AML-193 (cell line): ENCODE data around the gene RPL26.

Experiments
- DNase-seq, 2 experiments: peaks; one replicate each; lab custom pipeline; 2025; lab: John Stamatoyannopoulos, UW

The RPL26 gene

DNA sequence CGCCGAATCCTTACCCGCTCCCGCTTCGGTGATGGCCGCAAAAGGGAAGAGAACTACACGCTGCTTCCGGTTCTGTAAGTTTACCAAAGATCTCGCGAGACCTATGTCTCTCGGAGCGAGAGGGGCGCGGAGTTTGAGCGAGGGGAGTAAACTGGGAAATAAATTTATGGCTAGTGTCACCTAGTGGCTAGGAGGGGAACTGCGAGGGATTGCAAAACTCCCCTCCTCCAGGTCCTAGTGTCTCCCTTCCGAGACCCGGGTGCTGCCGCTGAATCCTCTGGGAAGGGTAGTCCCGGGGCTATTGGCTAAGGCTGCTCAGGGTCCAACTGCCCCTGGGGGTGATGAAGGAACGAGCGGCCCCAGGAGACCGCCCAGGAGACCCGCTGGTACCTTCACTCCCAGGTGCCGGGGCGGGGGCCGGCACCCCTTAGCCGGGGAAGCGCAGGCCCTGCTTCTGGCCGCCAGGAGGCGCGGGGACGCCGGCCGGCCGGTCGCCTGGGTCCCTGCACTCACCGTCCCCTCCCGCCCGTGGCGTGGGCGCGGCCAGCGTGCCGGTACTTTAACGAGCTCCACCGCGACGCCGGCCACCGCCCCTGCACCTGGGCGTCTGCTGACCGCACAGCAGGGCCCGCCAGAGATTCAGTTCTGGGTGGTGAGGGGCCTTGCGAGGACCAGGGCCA, at the start of gene RPL26:
RPL26 (minus strand) TSS at position 51 of the 680 bp plus-strand sequence. CDS start 883 bp downstream, outside the sequence.
- DNase-seq = peak; percentile 74 to 80

DNA sequence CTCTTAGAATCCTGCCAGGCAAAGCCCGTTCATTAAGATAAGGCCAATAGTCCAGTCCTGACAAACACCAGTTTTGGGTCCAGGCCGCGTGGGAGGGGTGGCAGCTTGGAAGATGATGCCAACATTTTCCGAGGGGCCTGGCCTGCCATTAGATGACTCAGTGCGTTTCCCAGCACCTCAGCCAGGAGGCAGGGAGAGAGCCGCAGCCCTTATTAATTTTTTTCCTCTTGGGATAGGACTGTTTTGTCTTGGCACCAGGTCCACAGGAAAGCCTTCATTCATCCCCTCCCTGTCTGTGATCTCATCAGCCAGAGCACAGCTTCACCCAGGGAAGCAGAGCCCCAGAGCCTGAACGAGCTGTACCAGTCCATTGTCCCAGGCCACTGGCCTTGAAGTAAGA, 48.0 kb upstream of the RPL26 start:
- no peak for DNase-seq

DNA sequence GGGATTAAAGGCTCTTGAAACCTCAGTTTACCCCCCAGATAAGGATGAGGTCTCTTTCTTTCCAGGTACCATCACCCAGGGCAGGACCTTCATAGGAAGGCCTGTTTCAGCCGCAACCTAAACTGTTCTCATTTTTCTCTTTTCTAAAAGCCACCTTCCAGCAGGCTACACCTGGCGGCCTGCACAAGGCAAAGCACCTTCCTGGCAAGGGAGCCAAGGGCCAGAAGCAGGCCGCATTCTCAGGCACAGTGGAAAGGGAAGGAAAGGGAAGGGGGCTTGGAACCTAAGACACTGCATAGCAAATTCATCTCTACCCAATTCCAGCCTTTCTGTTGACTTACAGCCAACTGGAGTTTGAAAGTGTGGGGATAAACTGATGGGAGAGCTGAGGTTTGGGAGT, 43.8 kb upstream of the RPL26 start:
- no peak for DNase-seq

DNA sequence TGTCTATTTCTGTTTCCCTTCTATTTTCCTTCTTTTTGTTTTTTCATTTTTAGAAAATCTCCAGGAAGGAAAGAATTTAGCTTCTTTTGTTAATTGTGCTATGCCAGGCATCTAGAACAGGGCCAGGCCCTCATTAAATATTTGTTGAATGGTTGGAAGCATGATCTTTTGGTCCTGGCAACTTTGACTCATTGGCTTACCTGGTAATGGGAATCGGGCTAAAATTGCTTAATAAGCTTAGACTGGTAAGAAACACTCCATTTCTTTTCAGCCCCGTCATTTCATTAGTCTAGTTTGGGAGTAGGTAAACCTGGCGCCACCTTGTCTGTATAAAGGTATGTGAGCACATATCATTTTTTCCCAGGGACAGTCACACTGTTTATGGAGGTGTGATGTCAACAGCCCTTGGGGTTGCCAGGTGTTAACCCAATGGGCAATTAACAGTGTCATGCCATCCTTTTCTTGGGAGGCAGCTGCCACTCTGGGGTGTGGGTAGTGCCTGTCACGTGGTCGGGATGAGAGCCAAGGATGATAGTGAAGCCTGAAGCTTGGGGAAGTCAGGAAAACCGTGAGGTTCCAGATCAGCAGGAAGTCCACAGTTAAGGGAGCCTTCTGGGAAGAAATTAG, 43.2 kb upstream of the RPL26 start:
- no peak for DNase-seq

DNA sequence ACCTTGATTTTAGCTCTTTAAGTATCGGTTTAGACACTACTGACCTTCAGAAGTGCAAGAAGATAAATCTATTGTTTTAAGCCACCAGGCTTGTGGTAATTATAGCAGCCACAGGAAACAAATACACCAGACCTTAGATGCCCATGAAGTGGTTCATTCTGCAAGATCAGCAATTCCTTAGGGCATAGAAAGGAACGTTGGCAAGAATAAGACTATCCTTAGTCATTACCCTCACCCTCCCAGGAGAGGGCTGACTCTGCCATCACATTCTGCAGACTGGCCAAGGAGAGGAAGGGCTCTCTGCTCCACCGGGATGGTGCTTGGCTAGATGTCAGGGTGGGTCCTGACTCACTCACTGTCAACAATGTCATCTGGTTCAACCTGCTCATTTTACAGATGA, 38.6 kb upstream of the RPL26 start:
- DNase-seq = no peak

DNA sequence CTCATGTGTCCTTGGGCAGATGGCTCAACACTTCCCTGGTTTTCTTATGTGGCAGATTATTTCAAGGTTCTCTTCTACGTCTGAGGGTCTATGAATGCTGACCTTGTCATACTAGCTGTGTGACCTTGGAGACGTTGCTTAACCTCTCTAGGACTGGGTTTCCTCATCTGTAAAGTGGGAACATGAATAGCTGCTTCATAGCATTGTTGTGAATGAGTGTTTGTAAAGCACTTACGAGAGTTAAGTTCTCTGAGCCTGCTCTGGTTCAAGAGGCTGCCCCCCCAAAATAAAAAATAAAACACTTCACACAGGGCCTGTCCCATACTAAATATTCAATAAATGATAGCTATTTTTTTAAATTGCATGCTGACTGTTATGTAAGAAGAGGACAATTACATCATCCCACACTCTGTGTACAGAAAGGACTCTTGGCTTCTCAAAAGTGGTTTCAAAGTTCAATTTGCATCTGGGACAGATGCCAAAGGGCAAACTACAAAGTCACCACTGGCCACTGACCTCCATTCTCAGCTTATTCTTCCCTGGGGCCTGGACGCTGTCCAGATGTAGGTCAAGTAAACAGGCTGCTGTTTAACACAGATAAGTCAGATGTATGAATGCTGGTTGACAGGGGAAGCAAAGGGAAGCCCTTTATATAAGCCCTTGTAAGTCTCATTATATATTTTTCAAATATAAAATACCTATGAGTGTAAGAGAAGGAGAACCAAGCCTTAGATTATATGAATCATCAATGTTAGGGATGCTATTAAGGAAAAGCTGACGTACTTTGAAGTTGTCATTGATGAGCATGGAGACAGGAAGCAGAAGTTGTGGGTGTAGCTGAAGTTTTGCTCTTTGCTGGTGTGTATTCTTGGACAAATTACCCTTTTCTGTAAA, 37.3 kb upstream of the RPL26 start:
- DNase-seq = peak in 1 of 2 experiments; percentile 19

DNA sequence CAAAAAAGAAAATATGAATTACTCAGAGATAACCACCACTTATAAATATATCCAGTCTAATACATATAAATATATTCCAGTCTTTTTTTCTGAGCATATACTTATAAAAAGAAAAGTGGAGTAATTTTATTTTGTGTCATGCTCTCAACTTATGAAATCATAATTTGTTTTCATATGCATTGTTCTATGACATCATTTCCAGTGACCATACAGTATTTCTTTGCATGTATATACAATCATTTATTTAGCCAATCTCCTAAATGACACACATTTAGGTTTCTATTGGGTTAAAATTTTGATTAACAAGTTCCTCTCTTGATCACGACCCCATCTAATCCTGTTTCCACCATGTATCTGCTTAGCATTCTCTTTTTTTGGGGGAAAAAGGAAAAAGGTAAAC, 36.3 kb upstream of the RPL26 start:
- no peak for DNase-seq

DNA sequence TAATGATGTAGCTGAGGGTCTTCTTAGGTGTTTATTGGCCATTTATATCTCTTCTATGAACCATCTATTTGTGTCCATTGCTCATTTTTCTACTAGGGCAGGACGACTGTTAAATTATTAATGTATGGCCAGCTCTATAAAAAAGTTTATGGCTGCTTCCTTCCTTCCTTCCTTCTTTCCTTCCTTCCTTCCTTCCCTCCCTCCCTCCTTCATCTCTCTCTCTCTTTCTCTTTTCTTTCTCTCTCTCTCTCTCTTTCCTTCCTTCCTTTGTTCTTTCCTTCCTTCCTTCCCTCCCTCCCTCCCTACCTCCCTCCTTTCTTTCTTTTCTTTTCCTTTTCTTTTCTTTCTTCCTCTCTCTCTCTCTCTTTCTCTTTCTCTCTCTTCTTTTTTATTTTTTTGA, 35.5 kb upstream of the RPL26 start:
- DNase-seq = no peak

DNA sequence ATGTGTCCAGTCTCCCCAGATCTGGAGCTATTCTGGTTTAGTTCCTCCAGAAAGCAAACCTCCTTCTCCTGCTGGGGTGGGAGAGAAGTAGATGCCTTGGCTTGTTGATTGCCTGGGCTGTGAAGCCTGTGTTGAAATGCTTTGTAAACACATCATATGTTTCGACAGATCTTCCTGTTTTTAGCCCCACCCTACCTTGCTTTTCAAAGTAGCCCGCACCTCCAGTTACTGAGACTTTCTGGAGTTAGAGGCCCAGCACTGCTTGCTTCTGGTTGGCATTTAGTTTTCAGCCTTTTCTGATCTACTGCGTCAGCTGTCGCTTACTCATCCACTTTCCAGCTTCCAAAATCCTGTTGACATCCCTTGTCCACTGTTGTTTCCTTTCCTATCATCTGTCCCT, 34.8 kb upstream of the RPL26 start:
- DNase-seq = no peak

DNA sequence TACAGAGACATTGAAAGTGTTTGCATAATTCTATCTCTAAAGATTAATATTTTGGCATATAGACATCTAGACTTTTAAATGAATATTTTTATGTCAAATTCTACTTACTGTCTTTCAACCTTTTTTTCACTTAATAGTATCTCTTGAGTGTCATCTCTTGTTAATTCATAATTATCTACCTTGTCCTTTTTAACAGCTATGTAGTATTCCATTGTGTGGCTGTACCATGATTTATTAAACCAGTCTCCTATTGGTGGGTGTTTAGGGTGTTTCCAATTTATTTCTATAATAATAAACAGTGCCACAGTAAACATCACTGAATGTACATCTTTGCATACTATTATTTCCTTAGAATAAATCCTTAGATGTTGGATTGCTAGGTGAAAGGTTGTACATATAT, 30.9 kb upstream of the RPL26 start:
- no peak for DNase-seq

DNA sequence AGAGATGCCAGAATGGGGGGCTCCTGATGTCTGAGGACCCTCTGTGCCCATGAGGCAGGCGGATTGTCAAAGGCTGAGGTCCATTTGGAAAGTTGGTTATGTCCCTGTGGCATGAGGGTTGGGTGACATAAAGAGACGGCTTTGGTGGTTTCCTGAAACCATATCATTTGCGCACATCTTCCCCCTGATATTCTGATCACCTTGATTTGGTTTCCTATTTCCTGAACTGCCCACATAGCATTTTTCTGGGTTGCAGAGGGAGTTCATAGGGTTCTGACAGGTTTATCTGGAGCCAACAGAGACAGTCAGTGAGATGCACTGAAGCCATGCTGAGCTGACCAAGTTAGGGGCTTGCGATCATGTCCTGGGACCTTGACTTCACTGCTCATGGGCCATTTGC, 30.3 kb upstream of the RPL26 start:
- no peak for DNase-seq

DNA sequence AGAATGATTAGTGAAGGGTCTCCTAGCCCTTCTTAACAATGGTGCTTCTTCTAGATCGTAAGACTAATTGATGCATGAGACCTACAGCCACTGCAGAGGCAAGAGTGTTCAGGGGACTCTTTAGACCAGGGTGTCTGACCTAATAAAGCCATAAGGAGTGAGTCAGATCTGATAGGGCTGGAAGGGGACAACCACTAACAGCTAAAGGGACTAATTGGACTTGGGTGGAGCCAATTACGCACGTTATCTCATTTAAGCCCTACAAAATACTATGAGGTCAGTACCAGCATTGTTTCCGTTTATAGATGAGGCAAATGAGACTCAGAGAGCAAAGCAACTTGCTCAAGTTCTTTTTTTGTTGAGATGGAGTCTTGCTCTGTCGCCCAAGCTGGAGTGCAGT, 29.1 kb upstream of the RPL26 start:
- no peak for DNase-seq

DNA sequence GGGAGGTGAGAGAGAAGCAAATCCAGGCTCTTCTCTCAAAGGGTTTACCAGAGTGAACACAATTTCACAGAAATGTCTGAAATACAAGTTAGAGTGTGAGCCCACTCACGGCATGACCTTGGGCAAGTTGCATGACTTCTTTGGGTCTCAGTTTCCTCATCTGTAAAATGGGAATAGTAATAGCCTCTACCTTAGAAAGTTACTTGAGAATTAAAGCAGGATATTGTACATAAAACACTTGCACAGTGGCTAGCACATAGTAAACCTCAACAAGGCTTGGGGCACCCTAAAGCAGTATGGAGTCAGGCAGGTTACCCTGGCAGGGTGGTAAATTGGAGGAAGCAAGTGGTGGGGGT, 27.9 kb upstream of the RPL26 start:
- no peak for DNase-seq

DNA sequence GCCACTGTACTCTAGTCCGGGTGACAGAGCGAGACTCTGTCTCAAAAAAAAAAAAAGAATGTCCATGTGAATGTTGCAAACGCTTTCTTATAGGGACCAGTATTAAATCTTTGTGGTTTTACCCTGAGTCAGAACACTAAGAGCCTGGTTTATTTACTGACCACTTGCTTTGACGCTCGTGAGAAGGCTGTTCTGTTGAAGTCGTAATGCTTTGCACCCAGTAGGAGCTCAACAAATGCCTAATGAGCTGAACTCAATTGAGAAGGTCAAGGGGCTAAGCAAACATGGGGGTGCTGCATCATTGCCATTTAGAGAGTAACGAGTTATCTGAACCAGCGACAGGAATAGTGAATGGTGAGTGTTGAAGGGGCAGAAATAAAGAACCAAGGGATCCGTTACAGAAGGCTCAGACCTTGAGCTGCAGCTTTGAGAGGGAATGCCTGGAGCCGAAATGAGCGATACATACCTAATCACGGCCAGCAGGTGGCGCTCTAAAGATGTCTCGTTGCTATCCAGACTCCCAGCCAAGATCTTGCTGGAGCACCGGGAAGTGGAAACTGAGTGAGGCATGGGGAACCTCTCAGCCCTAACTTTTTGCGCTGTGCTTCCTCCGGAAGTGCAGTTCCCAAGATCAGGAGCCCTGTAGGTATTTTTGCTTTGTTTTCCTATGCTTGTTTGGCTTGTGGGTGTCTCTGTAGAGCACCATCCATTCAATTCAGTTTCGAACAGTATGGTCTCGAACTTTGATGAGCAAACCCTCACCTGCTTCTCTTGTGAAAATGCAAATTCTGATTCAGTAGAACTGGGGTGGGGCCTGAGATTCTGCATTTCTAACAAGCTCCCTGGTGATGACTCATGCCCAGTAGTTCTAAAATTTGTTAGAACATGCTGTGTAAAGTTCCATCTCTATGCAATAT, 27.2 kb upstream of the RPL26 start:
- DNase-seq = peak; percentile 34 to 57

DNA sequence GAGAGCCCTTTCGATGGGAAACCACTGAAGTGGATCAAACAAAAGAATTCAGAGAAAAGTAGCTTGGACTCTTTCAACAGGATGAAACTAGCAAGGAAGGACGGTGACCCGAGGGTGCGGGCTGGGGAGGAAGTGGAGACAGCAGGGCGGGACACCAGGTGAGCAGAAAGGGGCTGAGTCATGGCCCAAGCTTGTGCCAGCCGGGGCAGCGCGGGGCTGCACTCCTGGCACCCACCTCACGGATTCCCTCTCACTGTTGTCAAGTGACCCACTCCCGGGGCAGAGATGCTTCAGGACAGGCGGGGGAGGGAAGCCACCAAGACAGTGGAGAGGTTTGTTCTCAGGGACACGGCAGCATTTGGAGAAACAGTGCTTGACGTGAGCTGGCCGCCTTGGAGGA, 25.4 kb upstream of the RPL26 start:
- DNase-seq = no peak

DNA sequence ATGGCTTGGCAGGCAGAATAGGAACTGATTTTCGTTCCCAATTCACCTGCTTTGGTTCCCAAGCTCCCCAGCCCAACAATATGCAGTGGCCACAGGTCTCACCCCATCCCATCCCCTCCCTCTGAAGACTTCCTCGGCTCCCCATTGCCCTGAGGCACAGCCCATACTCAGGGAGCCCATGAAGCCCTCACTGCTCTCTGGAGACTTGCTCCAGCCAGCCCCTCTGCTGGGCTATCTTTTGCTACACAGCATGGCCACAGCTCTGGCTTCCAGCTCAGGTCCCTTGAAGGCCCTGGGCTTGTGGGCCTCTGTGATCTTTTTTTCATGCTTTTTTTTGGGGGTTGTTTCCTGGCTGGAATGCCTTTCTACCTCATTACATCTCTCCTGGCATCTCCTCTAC, 23.2 kb upstream of the RPL26 start:
- DNase-seq = no peak

DNA sequence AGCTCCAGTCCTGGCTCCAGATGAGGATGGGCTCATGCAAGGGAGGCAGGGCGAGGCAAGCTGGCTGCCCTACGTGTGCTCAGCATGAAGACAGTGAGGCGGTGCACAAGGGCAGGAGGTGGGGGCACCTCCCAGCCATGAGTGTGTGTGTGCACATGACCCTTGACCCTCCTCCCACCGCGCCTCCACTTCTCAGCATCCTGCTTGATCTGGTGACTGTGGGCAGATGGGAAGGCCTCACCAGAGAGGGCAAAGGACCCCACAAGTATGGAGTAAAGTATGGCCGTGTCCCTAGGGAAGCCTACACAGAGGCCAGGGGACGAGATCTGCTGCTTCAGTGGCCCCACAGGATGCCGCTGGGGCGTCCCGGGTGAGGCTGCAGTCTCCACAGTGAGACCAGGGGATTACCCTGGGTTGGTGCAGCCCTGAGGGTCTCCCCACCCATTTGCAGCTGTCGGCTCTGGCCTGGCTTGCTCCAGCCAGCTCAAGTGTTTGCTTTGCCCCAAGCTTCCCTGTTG, 22.6 kb upstream of the RPL26 start:
- no peak for DNase-seq

DNA sequence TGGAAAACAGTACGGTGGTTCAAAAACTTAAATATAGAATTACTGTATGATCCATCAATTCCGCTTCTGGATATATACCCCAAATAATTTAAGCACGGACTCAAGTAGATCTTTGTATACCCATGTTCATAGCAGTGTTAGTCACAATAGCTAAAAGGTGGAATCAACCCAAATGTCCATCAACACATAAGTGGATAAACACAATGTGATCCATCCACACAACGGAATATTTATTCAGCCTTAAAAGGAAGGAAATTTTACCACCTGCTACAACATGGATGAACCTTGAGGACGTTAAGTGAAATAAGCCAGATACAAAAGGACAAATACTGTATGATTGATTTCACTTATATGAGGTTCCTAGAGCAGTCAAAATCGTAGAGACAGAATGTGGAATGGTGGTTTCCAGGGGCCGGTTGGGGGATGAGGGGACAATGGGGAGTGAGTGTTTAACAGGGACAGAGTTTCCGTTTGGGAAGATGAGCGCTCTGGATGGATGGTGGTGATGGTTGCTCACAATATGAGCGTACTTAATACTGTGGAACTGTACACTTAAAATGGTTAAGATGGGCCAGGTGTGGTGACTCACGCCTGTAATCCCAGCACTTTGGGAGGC, 20.0 kb upstream of the RPL26 start:
- DNase-seq = no peak

DNA sequence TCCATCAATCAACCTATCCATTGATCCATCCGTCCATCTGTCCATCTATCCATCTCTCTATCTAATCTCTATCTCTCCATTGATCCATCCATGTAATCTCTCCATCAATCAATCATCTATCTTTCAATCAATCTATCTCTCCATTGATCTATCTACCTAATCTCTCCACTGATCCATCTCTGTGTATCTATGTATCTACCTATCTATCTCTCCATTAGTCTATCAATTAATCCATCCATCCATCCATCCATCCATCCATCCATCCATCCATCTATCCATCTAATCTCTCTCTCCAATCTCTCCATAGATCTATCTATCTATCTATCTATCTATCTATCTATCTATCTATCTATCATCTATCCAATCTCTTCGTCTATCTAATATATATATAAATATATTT, 18.1 kb upstream of the RPL26 start:
- no peak for DNase-seq

DNA sequence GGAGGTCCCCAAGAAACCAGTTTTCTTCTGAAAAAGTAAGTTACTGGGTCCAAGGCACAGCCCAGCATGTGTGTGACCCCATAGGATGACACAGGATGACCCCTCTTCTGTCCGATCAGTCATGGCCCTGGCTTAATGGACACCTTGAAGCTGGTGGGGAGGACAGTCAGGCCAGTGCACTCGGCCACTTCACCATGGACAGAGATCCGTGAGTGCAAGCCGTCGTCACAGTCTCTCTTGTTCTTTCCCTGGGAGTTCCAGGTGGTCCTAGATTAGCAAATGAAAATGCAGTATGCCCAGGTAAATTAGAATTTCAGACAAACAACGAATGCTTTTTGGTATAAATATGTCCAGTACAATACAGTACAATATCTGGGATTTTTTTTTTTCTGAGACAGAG, 16.0 kb upstream of the RPL26 start:
- no peak for DNase-seq

DNA sequence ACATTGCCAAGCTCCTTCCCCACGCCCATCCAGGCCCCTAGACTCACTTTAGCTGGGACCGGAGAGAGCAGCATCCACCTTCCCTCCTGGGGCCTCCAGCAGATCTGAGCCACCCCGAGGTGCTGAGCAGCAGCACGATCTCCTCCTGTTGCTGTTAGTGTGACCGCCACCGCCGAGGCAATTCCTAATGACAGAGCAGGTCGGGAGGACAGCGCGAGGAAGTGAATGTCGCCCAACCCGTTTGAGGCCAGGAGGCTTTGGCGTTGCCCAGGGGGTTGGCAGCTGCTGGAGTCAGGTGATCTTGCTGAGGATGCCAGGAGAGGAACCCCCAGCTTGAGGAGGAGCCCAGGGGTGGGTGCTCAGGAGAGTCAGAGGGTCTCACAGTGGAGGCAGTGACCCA, 14.6 kb upstream of the RPL26 start, which contains the start of gene RNF222:
RNF222 (minus strand) TSS at position 192 of the 400 bp plus-strand sequence. CDS start 4,366 bp downstream, outside the sequence.
- DNase-seq = no peak
